Vagina (tissue), 2 donors: ENCODE data around the gene HIPK2. TPM values are rescaled to one million over a fixed set of nuclear protein-coding genes. Genes with fewer than 3 reads are reported as not detected.

ENCODE experiments used
- DNase-seq, 2 donors: peaks; one replicate each; pipeline ENCODE4 v3.0.0-alpha.2; 2017; ENCODE audit errors: extremely low spot score in 2 of 2
- H3K27ac ChIP-seq: fragments of 200-600 bp; sonication (generic); one replicate; pipeline ENCODE4 v1.5.1; 2019
- H3K27me3 ChIP-seq: fragments of 200-600 bp; sonication (generic); one replicate; pipeline ENCODE4 v1.5.1; 2019
- H3K36me3 ChIP-seq, 2 donors: fragments of 200-600 bp; sonication (generic); one replicate each; pipeline ENCODE4 v1.5.1; 2017 to 2019
- H3K4me1 ChIP-seq: fragments of 200-600 bp; sonication (generic); one replicate; pipeline ENCODE4 v1.5.1; 2019
- H3K4me3 ChIP-seq, 2 donors: fragments of 200-600 bp; sonication (generic); 1 replicate in 1 of 2; 2 replicates in 1 of 2; pipeline ENCODE4 v1.5.1; 2016 to 2019
- H3K9me3 ChIP-seq: fragments of 200-600 bp; sonication (generic); one replicate; pipeline ENCODE4 v1.5.1; 2019
- CTCF ChIP-seq, 3 experiments: fragments of 450-650 bp in 2 of 3; fragments of 200-600 bp in 1 of 3; sonication (generic) in 1 of 3; IDR thresholded peaks; one replicate each; pipeline ENCODE4 v1.5.1; 2017 to 2019; ENCODE audit warnings: antibody characterized with exemption in 3 of 3, mild to moderate bottlenecking in 2 of 3, moderate library complexity in 2 of 3
- POLR2A ChIP-seq, 2 donors: fragments of 450-650 bp; IDR thresholded peaks; one replicate each; pipeline ENCODE4 v1.6.1; 2017; ENCODE audit warnings: antibody characterized with exemption in 2 of 2, mild to moderate bottlenecking in 2 of 2, moderate library complexity in 2 of 2
- POLR2AphosphoS5 ChIP-seq, 2 donors: sonication (generic); formaldehyde crosslinking; IDR thresholded peaks; one replicate each; pipeline ENCODE4 v1.9.0; 2017; ENCODE audit warnings: antibody characterized with exemption in 2 of 2, mild to moderate bottlenecking in 2 of 2, low read depth in 1 of 2; ENCODE audit not compliant: insufficient read depth in 1 of 2
- intact Hi-C: fragments of 100-400 bp; cut with DNase I; formaldehyde crosslinking; loops from one replicate; pipeline ENCODE4 v1.15.1; 2023
- total RNA-seq: library from RNA; depleted of rRNA; stranded (reverse); fragments of >200 nt; gene quantifications from one replicate; pipeline ENCODE4 v1.2.3, GENCODE V29; 2016

Gene HIPK2
- total RNA-seq, 1 donor from 2014 or later: 21.9 TPM

DNA sequence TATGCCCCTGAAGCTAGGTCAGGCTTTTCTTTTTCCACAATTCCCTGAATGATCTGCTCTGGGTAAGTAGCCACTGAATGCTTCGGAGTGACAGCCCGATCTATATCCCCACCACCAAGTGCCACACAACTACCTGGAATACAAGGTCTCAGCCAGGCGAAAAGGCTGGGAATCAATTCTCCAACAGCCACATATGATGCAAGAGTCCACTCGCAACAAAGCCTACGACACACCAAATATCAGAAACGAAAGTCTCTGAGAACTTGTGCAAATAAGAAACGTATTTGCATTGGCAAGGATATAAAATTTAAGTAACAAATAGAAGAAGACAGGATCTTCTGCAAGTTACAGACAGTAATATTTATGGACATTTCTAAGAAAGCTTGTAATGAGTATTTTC, 5.7 kb downstream of the HIPK2 start:
- intact Hi-C loops: loop anchor here (10.0 kb wide), 1 partner anchor 57 kb away; no protein-coding TSS in a partner anchor

DNA sequence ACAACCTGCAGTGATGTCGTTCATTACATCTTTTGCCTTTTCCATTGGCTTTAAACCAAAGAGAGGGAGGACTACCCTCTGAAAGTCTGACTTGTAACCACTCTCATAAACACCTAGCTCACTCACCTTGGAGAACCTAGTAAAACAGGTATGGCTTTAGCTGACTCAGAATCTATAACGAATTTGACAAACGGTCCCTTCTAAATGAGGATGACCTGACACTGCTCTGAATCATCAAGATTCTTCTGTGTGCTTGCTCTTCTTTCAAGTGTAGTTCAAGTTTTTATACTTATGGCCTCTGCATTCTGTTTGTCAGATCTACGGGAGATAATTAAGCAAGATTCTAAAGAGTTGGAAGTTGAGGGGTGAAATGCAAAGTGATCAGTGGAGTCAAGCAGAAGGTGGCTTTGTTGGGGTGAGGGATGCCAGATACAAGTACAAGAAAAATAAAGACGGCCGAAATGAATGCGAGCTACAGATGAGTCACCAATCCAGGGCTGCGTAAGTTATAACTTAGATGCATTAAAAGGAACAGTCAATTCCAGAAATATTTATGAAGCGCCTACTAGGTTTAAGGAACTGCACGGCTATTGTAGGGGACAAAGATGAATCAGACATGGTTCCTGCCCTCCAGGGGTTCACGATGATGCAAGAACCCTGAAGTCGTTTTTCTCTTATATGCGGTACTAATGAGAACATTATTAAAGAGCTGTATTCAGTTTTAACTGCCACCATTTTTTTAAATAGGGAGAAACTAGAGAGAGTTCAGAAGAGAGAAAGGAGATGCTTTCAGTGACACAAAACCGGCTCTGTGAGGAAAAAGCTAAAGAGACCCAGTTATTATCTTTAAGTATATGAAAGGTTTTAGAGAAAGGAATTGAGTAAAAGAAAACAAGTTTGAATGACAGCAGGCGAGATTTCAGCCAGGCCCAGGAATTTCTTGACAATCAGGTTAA, 6.5 kb downstream of the HIPK2 start:
- peak overlapping the region; percentile 7 for H3K27ac ChIP-seq
- H3K4me1 ChIP-seq: peaks cover 57% of the 10 kb centered on the region
- DNase-seq: no peak
- H3K27me3 ChIP-seq: no peaks in the 10 kb centered on the region
- intact Hi-C loops: loop anchor here (10.0 kb wide), 1 partner anchor 56 kb away; no protein-coding TSS in a partner anchor
- TF ChIP-seq POLR2AphosphoS5 (IDR thresholded peaks at IDR 0.05; ENCODE audit: insufficient read depth in 1 of 2, low read depth in 1 of 2) (peak in 1 of 2 donors; percentile 7), POLR2A (IDR thresholded peaks at IDR 0.05) (no peak)
- no peaks in the 10 kb centered on the region for H3K9me3 ChIP-seq
- no peak overlapping the region for H3K4me3 ChIP-seq
- H3K36me3 ChIP-seq: no peaks in the 10 kb centered on the region

More for the DNA sequence above, 5.7 kb downstream of the HIPK2 start:
- Histone ChIP-seq H3K27ac (peak overlapping the region; percentile 7), H3K36me3 (no peaks in the 10 kb centered on the region), H3K4me3 (no peak overlapping the region), H3K9me3 (no peaks in the 10 kb centered on the region), H3K27me3 (no peaks in the 10 kb centered on the region), H3K4me1 (peaks cover 57% of the 10 kb centered on the region)
- TF ChIP-seq CTCF (IDR thresholded peaks at IDR 0.05): no peak
- TF ChIP-seq POLR2AphosphoS5 (IDR thresholded peaks at IDR 0.05; ENCODE audit: insufficient read depth in 1 of 2, low read depth in 1 of 2): no peak
- TF ChIP-seq POLR2A (IDR thresholded peaks at IDR 0.05): no peak
- no peak for DNase-seq

- H3K4me1 ChIP-seq: peaks cover 47% of the 10 kb centered on the region
Measured at GRCh38 chr7:139769761-139770160, 8.0 kb downstream of the HIPK2 start.

DNA sequence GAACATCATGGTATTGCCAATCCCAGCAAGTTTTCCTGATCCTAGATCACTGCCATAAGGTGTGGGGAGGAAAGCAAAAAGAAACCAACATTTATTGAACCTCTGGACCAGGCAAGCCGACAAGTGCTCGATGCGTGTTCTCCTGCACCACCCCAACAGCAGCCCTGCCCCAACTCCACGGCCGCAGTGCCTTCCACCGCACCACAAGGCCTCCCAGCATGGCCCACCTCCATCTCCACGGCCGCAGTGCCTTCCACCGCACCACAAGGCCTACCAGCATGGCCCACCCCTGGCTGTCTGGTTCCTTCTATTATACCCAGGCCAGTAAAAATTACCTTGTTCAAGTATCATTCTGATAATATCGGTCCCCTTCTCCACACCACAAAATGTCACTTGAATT, 8.7 kb downstream of the HIPK2 start:
- H3K36me3 ChIP-seq: no peaks in the 10 kb centered on the region
- H3K27ac ChIP-seq: no peak overlapping the region
- no peaks in the 10 kb centered on the region for H3K27me3 ChIP-seq
- H3K4me3 ChIP-seq: no peak overlapping the region
- TF ChIP-seq POLR2AphosphoS5 (IDR thresholded peaks at IDR 0.05; ENCODE audit: insufficient read depth in 1 of 2, low read depth in 1 of 2) (no peak), CTCF (IDR thresholded peaks at IDR 0.05) (no peak), POLR2A (IDR thresholded peaks at IDR 0.05) (no peak)
- peak in 1 of 2 donors; percentile 78 for DNase-seq
- intact Hi-C loops: no loop called here
- no peaks in the 10 kb centered on the region for H3K9me3 ChIP-seq
- H3K4me1 ChIP-seq: peaks cover 42% of the 10 kb centered on the region

More at GRCh38 chr7:139769761-139770160, 8.0 kb downstream of the HIPK2 start:
- no peak for DNase-seq
- Histone ChIP-seq H3K27ac (no peak overlapping the region), H3K9me3 (no peaks in the 10 kb centered on the region), H3K27me3 (no peaks in the 10 kb centered on the region), H3K4me3 (no peak overlapping the region), H3K36me3 (no peaks in the 10 kb centered on the region)
- intact Hi-C loops: loop anchor here (10.0 kb wide), 1 partner anchor 55 kb away; no protein-coding TSS in a partner anchor
- TF ChIP-seq CTCF (IDR thresholded peaks at IDR 0.05) (no peak), POLR2AphosphoS5 (IDR thresholded peaks at IDR 0.05; ENCODE audit: insufficient read depth in 1 of 2, low read depth in 1 of 2) (no peak), POLR2A (IDR thresholded peaks at IDR 0.05) (no peak)

- TF ChIP-seq CTCF (IDR thresholded peaks at IDR 0.05) (no peak), POLR2A (IDR thresholded peaks at IDR 0.05) (no peak), POLR2AphosphoS5 (IDR thresholded peaks at IDR 0.05; ENCODE audit: insufficient read depth in 1 of 2, low read depth in 1 of 2) (no peak)
- H3K4me3 ChIP-seq: no peak overlapping the region
- H3K9me3 ChIP-seq: no peaks in the 10 kb centered on the region
- H3K36me3 ChIP-seq: no peaks in the 10 kb centered on the region
- H3K27ac ChIP-seq: no peak overlapping the region
- intact Hi-C loops: no loop called here
- H3K27me3 ChIP-seq: no peaks in the 10 kb centered on the region
- peak in 1 of 2 donors; percentile 47 for DNase-seq
- peaks cover 48% of the 10 kb centered on the region for H3K4me1 ChIP-seq
Measured at GRCh38 chr7:139768249-139768824, 9.5 kb downstream of the HIPK2 start.
